GM23338 (cell line): ENCODE data around the gene GPC5. TPM values are rescaled to one million over a fixed set of nuclear protein-coding genes. Genes with fewer than 3 reads are reported as not detected.
A peak's percentile ranks its signal among the peaks of the same experiment; 100 is the strongest.

Experiments
- ATAC-seq: fragments of 200-7000 bp; cut with Tn5 transposase; 3 replicates; pipeline ENCODE4 v1.9.1; 2020
- DNase-seq: peaks from one replicate; pipeline ENCODE4 v3.0.0-alpha.2; 2015; ENCODE audit warnings: low spot score
- H2AFZ ChIP-seq: fragments of 200-600 bp; sonication (generic); 2 replicates; pipeline ENCODE4 v1.8.0; 2016; ENCODE audit warnings: antibody characterized with exemption, mild to moderate bottlenecking, moderate library complexity
- H3F3A ChIP-seq: fragments of 200-600 bp; sonication (generic); replicated peaks from 2 replicates; pipeline ENCODE4 v1.8.0; 2017; ENCODE audit warnings: antibody characterized with exemption, mixed run types, low read depth
- H3K27ac ChIP-seq: fragments of 200-600 bp; sonication (generic); 2 replicates; pipeline ENCODE4 v1.6.1; 2016; ENCODE audit warnings: low read depth
- H3K27me3 ChIP-seq: fragments of 200-600 bp; sonication (generic); 2 replicates; pipeline ENCODE4 v1.8.0; 2016; ENCODE audit warnings: mild to moderate bottlenecking, mixed run types, moderate library complexity; ENCODE audit not compliant: insufficient read depth
- H3K36me3 ChIP-seq: fragments of 200-600 bp; sonication (generic); 2 replicates; pipeline ENCODE4 v1.8.0; 2016; ENCODE audit warnings: mild to moderate bottlenecking; ENCODE audit not compliant: insufficient read depth
- H3K4me1 ChIP-seq: fragments of 200-600 bp; sonication (generic); 2 replicates; pipeline ENCODE4 v1.8.0; 2016; ENCODE audit warnings: mild to moderate bottlenecking, moderate library complexity; ENCODE audit not compliant: insufficient read depth
- H3K4me2 ChIP-seq: fragments of 200-600 bp; sonication (generic); 2 replicates; pipeline ENCODE4 v1.7.1; 2017; ENCODE audit warnings: mixed run types
- H3K4me3 ChIP-seq: fragments of 200-600 bp; sonication (generic); 2 replicates; pipeline ENCODE4 v1.6.1; 2016; ENCODE audit warnings: mixed run types
- H3K79me2 ChIP-seq: fragments of 200-600 bp; sonication (generic); replicated peaks from 2 replicates; pipeline ENCODE4 v1.8.0; 2017; ENCODE audit warnings: mild to moderate bottlenecking; ENCODE audit not compliant: insufficient read depth
- H3K9me2 ChIP-seq: fragments of 200-600 bp; sonication (generic); 2 replicates; pipeline ENCODE4 v1.8.0; 2017; ENCODE audit not compliant: insufficient read depth
- H4K20me1 ChIP-seq: fragments of 200-600 bp; sonication (generic); replicated peaks from 2 replicates; pipeline ENCODE4 v1.8.0; 2017; ENCODE audit warnings: mild to moderate bottlenecking; ENCODE audit not compliant: insufficient read depth
- H3K27ac Mint-ChIP-seq: 2 replicates; pipeline ENCODE4 v1.8.0; 2020; ENCODE audit warnings: inconsistent platforms, mild to moderate bottlenecking, moderate library complexity, mixed read lengths
- H3K27me3 Mint-ChIP-seq: 3 replicates; pipeline ENCODE4 v1.8.0; 2022; ENCODE audit warnings: low read depth, mild to moderate bottlenecking, moderate library complexity, mixed read lengths, inconsistent platforms; ENCODE audit not compliant: insufficient read depth, poor library complexity
- H3K36me3 Mint-ChIP-seq: 3 replicates; pipeline ENCODE4 v1.8.0; 2021; ENCODE audit warnings: low read depth, mild to moderate bottlenecking, inconsistent platforms, moderate library complexity, mixed read lengths
- H3K4me1 Mint-ChIP-seq: 3 replicates; pipeline ENCODE4 v1.8.0; 2020; ENCODE audit warnings: mild to moderate bottlenecking, inconsistent platforms, mixed read lengths
- H3K4me3 Mint-ChIP-seq: 3 replicates; pipeline ENCODE4 v1.8.0; 2021; ENCODE audit warnings: moderate library complexity, mild to moderate bottlenecking, inconsistent platforms, mixed read lengths
- H3K9me3 Mint-ChIP-seq: 3 replicates; pipeline ENCODE4 v1.8.0; 2020; ENCODE audit warnings: moderate library complexity, mild to moderate bottlenecking, inconsistent platforms, mixed read lengths
- CREB1 ChIP-seq: fragments of 250-450 bp; sonication (Bioruptor Pico); IDR thresholded peaks from 2 replicates; pipeline ENCODE4 v1.5.0; 2020; ENCODE audit warnings: low read depth, mild to moderate bottlenecking, moderate library complexity
- EZH2 ChIP-seq: fragments of 200-600 bp; sonication (generic); IDR thresholded peaks from one replicate; pipeline ENCODE4 v1.8.0; 2017; ENCODE audit warnings: antibody characterized with exemption, mild to moderate bottlenecking, low read depth; ENCODE audit not compliant: unreplicated experiment
- EZH2phosphoT487 ChIP-seq: fragments of 200-600 bp; sonication (generic); IDR thresholded peaks from one replicate; pipeline ENCODE4 v1.8.1; 2018; ENCODE audit warnings: antibody characterized with exemption; ENCODE audit not compliant: unreplicated experiment
- JUNB ChIP-seq: IDR thresholded peaks from one replicate; pipeline ENCODE4 v1.6.1; 2016; ENCODE audit warnings: antibody characterized with exemption; ENCODE audit not compliant: unreplicated experiment
- NANOG ChIP-seq: IDR thresholded peaks from 2 replicates; pipeline ENCODE4 v1.6.1; 2016; ENCODE audit warnings: antibody characterized with exemption, borderline replicate concordance
- POLR2AphosphoS5 ChIP-seq: IDR thresholded peaks from 2 replicates; pipeline ENCODE4 v1.6.1; 2016; ENCODE audit warnings: antibody characterized with exemption, low read depth
- STAT1 ChIP-seq: IDR thresholded peaks from one replicate; pipeline ENCODE4 v1.6.1; 2016; ENCODE audit warnings: antibody characterized with exemption; ENCODE audit not compliant: unreplicated experiment
- ZNF114 ChIP-seq: fragments of 250-450 bp; sonication (Bioruptor Pico); IDR thresholded peaks from 2 replicates; pipeline ENCODE4 v1.5.0; 2020; ENCODE audit warnings: mild to moderate bottlenecking, moderate library complexity
- polyA plus RNA-seq: library from polyadenylated mRNA; unstranded; fragments of >200 nt; fragmentation: Nextera tagmentation; extraction: Ambion mirVana; gene quantifications from 2 replicates; pipeline ENCODE4 v1.2.1, GENCODE V29; 2016
- total RNA-seq: library from RNA; depleted of rRNA; stranded (reverse); fragments of >200 nt; shearing (Covaris generic); gene quantifications from 2 replicates; pipeline ENCODE4 v1.2.3, GENCODE V29; 2014
- TF ChIP-seq, protein P1 (sequence below), 2 experiments: fragments of 200-600 bp in 1 of 2; sonication (generic) in 1 of 2; conservative IDR thresholded peaks; 2 replicates each; pipeline versions ENCODE4 v1.5.1 to v1.6.1; 2016 to 2017; ENCODE audit warnings: antibody characterized with exemption in 2 of 2, low read depth in 2 of 2, mild to moderate bottlenecking in 2 of 2, moderate library complexity in 1 of 2
- TF ChIP-seq, protein P2 (sequence below): IDR thresholded peaks from one replicate; pipeline ENCODE4 v1.6.1; 2018; ENCODE audit warnings: antibody characterized with exemption; ENCODE audit not compliant: unreplicated experiment

The GPC5 gene
- total and polyA plus RNA-seq, 2 experiments from 2014 or later: 0.95 to 1.1 TPM

DNA sequence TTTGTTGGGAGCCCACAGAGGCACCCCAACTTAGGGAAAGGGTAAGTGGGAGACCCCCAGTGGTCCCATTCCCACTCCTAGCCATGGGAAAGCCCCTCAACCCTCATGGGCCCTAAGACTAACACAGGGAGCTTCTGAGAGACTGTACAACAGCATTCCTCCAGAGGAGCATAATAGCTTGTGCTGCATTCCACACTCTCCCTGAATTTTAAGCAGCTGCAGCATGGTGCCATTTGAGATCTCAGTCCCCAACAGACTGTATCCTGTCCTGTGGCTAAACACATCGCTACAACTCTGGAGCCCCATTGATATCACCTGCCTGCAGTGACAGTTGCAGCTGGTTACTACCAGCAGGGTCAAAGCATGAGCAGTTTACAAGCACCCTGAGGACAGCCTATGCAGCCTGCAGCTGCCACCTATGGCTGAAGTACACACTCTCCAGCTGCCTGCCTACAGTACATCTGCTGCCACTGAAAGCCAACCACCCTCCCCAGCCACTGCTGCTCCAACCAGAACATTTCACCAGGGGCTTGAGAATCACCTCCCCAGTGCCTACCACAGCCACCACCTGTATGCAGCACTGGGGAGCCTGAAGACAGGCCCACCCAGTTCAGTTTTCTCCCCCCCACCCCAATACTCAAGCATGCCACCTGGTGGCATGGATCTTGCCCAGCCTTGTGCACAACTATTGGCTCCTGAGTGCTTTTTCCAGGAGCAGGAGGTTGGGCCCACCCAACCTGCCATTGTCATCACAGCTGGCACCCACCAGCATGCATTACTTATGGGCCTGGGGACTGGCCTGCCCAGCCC lies 557.3 kb downstream of the GPC5 start:
- Histone ChIP-seq H3K4me1 (no peaks in the 10 kb centered on the region), H3K27ac (no peak overlapping the region), H2AFZ (peak overlapping the region; percentile 20; the same call in 1 of the 2 replicates), H3F3A (no peaks in the 10 kb centered on the region), H3K79me2 (no peaks in the 10 kb centered on the region), H3K36me3 (no peaks in the 10 kb centered on the region), H4K20me1 (no peaks in the 10 kb centered on the region), H3K4me3 (no peak overlapping the region), H3K27me3 (no peaks in the 10 kb centered on the region), H3K4me2 (no peak overlapping the region), H3K9me2 (no peaks in the 10 kb centered on the region)
- Mint-ChIP-seq H3K27me3 (no peaks in the 10 kb centered on the region), H3K27ac (peak overlapping the region; percentile 22; the same call in 1 of the 2 replicates), H3K36me3 (no peaks in the 10 kb centered on the region), H3K9me3 (no peaks in the 10 kb centered on the region), H3K4me3 (no peak overlapping the region), H3K4me1 (peaks cover 3% of the 10 kb centered on the region)
- DNase-seq (peak; percentile 30), ATAC-seq (peak; percentile 81)
- TF ChIP-seq STAT1 (no peak), NANOG (no peak), POLR2AphosphoS5 (no peak), EZH2phosphoT487 (no peak), CREB1 (no peak), EZH2 (no peak)
- TF ChIP-seq, protein P1, sequence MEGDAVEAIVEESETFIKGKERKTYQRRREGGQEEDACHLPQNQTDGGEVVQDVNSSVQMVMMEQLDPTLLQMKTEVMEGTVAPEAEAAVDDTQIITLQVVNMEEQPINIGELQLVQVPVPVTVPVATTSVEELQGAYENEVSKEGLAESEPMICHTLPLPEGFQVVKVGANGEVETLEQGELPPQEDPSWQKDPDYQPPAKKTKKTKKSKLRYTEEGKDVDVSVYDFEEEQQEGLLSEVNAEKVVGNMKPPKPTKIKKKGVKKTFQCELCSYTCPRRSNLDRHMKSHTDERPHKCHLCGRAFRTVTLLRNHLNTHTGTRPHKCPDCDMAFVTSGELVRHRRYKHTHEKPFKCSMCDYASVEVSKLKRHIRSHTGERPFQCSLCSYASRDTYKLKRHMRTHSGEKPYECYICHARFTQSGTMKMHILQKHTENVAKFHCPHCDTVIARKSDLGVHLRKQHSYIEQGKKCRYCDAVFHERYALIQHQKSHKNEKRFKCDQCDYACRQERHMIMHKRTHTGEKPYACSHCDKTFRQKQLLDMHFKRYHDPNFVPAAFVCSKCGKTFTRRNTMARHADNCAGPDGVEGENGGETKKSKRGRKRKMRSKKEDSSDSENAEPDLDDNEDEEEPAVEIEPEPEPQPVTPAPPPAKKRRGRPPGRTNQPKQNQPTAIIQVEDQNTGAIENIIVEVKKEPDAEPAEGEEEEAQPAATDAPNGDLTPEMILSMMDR (conservative IDR thresholded peaks at IDR 0.05; ENCODE audit: low read depth in 2 of 2): peak; percentile 30 to 53; a peak in 3 of 4 replicates

DNA sequence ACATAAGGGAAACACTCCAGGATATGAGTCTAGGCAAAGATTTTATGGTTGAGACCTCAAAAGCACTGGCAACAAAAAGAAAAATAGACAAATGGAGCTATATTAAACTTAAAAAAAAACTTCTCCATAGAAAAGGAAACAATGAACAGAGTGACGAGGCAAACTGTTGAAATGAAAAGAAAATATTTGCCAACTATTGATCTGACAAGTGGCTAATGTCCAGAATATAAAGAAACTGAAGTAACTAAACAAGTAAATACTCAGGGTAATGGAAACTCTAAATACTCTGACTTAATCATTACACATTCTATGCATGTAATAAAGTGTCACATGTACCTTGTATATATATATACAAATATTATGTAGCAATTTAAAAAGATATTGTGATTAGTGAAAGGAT lies 562.5 kb downstream of the GPC5 start:
- H3K27me3 Mint-ChIP-seq: no peaks in the 10 kb centered on the region
- H3K27ac Mint-ChIP-seq: no peak overlapping the region
- DNase-seq: no peak
- Histone ChIP-seq H2AFZ (no peak overlapping the region), H4K20me1 (no peaks in the 10 kb centered on the region), H3K27me3 (no peaks in the 10 kb centered on the region), H3K4me3 (no peak overlapping the region), H3K4me1 (no peaks in the 10 kb centered on the region), H3F3A (no peaks in the 10 kb centered on the region), H3K9me2 (no peaks in the 10 kb centered on the region), H3K27ac (no peak overlapping the region), H3K4me2 (no peak overlapping the region), H3K79me2 (no peaks in the 10 kb centered on the region), H3K36me3 (no peaks in the 10 kb centered on the region)
- H3K9me3 Mint-ChIP-seq: peaks cover 8% of the 10 kb centered on the region; the same call in 1 of the 3 replicates
- H3K4me1 Mint-ChIP-seq: no peaks in the 10 kb centered on the region
- no peak overlapping the region for H3K4me3 Mint-ChIP-seq
- ATAC-seq: no peak
- no peaks in the 10 kb centered on the region for H3K36me3 Mint-ChIP-seq
- TF ChIP-seq NANOG: no peak
- TF ChIP-seq, protein P2, sequence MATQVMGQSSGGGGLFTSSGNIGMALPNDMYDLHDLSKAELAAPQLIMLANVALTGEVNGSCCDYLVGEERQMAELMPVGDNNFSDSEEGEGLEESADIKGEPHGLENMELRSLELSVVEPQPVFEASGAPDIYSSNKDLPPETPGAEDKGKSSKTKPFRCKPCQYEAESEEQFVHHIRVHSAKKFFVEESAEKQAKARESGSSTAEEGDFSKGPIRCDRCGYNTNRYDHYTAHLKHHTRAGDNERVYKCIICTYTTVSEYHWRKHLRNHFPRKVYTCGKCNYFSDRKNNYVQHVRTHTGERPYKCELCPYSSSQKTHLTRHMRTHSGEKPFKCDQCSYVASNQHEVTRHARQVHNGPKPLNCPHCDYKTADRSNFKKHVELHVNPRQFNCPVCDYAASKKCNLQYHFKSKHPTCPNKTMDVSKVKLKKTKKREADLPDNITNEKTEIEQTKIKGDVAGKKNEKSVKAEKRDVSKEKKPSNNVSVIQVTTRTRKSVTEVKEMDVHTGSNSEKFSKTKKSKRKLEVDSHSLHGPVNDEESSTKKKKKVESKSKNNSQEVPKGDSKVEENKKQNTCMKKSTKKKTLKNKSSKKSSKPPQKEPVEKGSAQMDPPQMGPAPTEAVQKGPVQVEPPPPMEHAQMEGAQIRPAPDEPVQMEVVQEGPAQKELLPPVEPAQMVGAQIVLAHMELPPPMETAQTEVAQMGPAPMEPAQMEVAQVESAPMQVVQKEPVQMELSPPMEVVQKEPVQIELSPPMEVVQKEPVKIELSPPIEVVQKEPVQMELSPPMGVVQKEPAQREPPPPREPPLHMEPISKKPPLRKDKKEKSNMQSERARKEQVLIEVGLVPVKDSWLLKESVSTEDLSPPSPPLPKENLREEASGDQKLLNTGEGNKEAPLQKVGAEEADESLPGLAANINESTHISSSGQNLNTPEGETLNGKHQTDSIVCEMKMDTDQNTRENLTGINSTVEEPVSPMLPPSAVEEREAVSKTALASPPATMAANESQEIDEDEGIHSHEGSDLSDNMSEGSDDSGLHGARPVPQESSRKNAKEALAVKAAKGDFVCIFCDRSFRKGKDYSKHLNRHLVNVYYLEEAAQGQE: no peak
- no peak for TF ChIP-seq ZNF114 (CRISPR knock-in tag)
- no peak for TF ChIP-seq JUNB
